T1000 (cell line): ENCODE data around the gene HACD1.
"Not testable (repeated sequence)": the region's sequence is repeated elsewhere in the genome, so short reads cannot be mapped to it uniquely, and the experiment has no call there.

Experiments
- DNase-seq: peaks from one replicate; lab custom pipeline; 2025; ENCODE audit warnings: mixed read lengths; lab: John Stamatoyannopoulos, UW

The HACD1 gene

DNA sequence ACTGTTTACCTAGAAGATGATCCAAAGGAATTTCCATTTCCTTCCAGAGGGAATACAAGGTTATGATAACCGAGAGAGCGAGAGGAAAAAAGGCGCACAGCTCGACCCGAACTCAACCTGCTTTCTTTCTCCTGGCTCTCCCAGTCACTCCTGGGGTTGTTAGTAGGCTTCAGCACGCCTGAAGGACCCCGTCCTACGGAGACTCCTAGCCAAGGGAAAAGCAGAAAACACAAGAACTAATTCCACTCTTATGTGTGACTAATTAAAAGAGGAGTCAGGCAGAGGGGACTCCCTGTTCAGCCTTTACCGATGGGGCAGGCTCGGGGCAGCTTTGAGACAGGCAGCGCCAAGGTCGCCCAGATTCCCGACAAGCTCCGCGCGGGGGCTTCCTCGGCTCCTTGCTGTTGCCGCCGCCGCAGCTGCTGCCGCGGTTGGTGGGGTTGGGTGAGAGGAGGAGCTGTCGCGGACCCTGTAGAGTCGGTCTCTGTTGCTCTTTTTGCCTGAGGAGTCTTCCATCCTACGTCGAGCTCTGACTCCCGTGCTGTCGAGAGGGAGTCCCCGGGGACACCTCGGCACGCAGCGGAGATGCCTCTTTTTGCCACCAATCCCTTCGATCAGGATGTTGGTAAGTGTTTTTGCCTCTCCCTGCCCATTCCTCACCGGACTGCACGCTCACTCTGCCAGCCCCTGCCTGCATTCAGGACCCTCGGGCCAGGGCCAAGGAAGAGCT is 26.7 kb upstream of the HACD1 start, which contains the start of gene STAM:
STAM (plus strand) TSS at position 397 of the 730 bp plus-strand sequence; CDS start at position 586, 189 bp downstream.
- DNase-seq, result peak; percentile 100

DNA sequence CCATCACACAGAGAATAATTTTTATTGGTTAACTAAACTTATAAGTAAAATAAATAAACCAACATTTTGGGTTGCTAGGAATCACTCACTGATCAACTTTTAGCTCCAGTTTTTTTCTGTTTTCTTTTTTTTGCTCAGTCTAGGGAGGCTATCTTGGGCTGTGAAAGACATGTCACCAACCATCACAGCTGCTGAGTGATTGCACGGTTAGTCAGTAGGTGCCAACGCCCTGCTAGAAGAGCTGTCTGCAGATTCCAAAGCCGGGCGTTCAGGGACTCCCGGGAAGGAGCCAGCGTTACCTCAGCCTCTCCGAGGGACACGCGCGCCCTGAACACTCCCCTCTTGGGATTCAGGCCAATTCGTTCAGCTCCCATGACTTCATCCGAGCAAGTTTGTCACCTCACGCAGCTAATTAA is 26.2 kb upstream of the HACD1 start:
- no peak for DNase-seq

DNA sequence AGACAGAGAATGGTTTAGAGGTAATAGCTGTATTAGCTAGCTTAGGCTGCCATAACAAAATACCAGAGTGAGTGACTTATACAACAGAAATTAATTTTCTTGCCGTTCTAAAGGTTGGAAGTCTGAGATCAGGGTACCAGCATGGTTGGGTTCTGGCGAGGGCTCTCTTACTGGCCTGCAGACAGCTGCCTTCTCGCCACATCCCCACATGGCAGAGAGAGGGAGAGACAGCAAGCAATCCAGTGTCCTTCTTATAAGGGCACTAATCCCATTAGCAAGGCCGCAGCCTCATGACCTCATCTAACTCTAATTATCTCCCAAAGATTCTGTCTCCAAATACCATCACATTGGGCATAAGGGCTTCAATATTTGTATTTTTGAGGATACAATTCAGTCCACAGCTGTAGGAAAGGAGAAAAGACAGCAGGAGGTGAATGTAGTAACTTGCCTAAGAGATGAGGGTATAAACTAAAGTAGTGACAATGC is 23.2 kb upstream of the HACD1 start:
- DNase-seq, result no peak

DNA sequence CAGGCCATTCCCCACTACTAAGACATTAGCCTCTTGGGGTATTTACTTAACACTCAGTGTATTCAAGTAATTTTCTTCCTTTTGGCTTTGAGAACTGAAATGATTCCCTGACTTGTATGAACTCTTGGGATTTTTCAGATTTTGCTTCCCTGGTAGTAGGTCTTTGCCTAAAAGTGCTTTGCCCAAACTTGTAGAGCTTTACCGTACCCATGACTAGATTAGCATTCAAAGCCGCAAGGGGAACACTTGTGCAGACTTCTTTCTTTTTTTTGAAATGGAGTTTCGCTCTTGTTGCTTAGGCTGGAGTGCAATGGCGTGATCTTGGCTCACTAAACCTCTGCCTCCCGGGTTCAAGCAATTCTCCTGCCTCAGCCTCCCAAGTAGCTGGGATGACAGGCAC is 20.7 kb upstream of the HACD1 start:
- DNase-seq, result no peak

DNA sequence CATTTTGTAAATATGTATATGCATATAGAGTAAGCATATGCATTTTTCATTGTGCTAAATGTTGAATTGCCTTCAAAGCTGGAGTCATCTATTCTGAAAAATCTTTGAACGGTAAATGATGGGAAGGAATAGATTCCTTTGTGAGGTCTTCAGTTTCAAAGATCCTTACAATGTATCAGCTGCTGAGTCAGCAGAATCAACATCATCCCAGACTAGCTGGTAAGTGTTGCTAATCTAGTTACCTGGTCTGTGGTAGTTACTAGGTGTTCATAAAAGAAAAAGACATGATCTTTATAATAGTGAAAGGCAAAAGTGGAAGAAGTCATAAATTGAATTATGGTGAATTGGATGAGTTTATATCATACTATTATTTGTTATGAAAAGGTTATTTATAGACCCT is 16.2 kb upstream of the HACD1 start:
- no peak for DNase-seq

DNA sequence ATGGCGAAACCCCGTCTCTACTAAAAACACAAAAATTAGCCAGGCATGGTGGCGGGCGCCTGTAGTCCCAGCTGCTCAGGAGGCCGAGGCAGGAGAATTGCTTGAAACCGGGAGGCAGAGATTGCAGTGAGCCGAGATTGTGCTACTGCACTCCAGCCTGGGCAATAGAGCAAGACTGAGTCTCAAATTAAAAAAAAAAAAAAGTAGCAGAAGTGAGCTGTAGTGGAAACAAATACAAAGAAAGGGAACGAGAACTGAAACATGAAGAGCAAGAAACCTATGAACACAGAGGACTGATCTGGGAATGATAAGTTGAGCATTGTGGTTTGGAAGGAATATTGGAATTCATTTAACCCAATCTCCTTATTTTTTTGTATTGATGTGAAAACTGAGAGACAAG is 15.4 kb upstream of the HACD1 start:
- DNase-seq, result not testable (repeated sequence)

DNA sequence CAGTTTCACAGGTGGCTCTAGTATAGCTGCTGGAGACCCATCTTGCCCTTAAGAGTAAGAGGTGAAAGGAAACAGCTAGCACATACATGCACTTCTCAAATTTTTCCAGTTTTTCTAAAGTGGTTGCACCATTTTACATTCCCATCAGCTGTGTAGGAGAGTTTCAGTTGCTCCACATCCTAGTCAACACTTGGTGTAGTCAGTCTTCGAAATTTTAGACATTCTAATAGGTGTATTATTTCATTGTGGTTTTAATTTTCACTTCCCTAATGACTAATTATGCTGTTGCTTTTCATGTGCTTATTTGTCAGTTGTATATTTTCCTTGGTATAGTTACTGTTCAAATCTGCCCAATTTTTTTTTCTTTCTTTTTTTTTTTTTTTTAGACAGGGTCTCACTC is 9.5 kb upstream of the HACD1 start:
- DNase-seq, result no peak

DNA sequence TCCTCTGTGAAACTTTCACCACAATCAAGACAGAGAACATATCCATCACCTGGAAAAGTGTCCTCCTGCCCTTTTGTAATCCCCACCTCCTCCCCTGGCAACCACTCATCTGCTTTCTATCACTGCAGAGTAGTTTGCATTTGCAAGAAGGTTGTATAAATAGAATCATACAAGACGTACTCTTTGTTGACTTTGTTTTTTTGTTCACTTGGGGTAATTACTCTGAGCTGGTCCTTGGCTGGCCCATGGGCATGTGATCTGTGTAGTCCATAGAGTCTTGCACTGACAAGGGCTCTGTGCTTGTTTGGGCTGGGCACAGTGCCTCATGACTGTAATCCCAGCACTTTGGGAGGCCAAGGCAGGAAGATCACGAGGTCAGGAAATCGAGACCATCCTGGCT is 7.8 kb upstream of the HACD1 start:
- no peak for DNase-seq

DNA sequence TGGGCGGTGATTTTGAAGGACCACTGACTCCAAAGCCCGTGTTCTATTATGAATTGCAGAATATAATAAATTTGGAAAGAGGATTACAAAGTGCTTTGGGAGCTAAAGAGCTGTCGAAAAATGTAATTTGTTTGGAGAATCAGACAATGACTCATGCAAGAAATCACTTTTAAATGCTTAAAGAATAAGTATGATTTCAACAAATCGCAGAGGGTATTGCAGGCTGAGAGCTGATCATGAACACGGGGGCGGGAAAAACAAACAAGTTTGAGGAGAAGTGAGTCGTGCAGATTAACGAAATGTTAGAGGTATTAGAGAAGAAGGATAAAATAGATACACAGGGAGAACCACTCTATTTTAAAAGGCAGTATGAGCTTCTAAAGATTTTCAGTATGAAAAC is 4.9 kb upstream of the HACD1 start:
- no peak for DNase-seq

DNA sequence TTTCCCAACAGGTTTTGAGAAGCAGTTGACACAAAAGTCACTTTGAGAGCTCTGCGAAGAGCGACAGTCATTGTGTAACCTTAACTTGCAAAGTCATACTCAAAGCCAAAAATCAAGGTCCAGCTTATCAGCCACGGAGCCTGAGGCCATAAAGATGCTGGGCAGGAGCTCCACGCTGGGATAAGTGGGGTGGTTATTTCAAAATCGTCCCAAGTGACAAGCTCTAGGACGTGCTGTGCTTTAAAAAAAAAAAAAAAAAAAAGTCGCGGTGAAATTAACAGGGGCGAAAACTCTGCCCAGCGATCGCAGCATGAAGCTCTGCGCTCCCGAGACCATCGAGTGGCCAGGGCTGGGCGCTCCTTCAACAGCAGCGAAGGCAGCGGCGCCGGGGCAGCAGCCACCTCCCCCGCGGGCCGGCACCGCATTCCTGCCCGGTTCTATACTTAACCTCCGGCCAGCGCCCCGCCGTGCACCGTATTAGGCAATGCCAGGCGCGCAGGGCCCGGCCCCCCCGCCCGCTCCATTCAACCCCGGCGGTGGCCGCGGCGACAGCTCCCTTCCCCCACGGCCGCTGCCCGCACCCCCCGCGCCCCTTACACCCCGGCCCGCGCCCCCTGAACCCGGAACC is 657 bp downstream of the HACD1 start:
- peak; percentile 97 for DNase-seq

DNA sequence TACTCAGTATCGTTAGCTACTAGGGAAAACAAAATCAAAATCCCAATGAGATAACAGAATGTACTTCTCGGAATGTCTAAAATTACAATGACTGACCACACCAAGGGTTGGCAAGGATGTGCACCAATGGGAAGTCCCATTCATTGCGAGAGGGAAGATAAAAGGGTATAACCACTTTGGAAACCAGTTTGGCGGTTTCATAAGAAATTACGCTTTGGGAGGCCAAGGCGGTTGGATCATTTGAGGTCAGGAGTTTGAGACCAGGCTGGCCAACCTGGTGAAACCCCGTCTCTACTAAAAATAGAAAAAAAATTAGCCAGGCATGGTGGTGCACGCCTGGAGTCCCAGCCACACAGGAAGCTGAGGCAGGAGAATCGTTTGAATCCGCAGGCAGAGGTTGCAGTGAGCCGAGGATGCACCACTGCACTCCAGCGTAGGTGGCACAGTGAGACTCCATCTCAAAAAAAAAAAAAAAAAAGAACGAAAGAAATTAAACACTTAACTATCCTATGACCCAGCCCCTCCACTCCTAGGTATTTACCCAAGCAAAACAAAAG is 7.6 kb downstream of the HACD1 start:
- no peak for DNase-seq

DNA sequence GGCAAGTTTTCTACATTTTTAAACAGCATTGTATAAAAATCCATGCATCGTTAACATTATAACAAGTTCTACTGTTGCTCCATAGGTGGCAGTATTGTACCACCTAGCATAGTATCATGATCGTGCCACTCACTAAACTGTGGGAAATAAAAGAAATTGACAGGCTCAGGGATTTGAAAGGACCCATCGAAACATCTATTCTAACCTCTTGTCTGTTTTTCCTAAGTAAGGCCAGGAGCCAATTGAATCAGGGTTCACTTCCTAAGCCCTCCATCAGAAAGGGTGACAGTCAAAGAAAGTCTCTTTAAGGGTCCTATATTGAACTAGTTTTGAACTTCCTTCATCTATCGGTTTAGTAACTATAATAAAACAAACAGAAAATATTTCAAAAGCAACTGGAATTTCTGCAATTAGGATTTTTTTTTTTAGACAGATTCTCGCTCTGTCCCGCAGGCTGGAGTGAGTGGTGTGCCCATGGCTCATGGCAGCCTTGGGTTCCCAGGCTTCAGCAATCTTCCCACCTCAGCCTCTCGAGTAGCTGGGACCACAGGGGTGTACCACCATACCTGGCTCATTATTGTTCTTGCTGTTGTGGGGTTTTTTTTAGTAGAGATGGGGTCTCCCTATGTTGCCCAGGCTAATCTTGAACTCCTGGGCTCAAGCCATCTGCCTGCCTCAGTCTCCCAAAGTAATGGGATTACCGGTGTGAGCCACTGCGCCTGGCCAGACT is 9.4 kb downstream of the HACD1 start:
- peak; percentile 76 for DNase-seq

DNA sequence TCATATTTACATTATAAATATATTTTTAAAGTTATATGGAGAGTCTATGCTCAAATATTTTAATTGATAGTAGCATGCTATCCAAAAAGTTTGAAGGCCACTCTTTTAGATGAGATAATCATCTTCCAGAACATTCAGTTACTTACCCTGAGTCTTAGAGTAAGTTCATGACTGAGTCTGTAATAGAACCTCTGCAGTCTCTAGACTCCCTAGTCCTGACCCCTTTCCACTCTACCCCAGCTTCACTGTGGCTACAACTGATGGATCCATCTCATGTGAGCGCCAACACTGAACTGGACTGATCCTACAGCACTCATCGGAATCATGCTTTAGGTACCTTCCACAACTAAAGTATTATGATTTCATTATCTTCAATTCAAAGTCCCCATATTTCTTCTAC is 10.1 kb downstream of the HACD1 start:
- DNase-seq, result no peak

DNA sequence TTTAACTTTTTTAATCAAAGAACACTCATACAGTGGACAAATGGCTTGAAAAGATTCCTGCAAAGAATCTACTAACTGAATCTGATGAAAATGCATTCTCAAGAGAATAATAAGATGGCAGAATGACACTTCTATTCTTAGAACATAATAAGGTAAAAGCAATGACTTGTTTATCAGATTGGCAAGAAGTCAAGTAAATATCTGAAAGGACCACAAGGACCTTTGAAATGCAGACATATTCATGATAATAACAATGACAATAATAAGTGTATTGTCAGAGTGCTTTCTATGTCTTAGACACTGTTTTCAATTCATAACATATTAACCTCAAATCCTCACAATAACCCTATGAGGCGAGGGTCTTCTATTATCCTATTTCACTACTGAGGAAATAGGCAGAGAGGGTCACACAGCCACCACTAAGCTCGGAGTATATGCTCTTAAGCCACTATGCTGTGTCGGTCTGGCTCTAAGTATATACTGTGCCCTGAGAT is 10.6 kb downstream of the HACD1 start:
- DNase-seq, result no peak

DNA sequence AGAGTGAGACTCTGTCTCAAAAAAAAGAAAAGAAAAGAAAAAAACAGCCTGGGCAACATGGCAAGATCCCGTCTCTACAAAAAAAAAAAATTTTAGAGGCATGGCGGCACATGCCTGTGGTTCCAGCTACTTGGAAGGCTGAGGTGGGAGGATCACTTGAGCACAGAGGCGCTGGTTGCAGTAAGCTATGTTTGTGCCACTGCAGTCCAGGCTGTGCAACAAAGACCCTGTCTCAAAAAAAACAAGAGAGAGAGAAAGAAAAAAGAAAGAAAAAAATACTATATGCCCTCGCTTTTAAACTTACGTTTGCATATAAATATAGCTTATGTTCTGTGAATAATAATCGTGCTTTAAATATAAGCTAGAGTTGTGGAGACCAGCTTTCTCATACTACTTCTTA is 11.2 kb downstream of the HACD1 start:
- no peak for DNase-seq

DNA sequence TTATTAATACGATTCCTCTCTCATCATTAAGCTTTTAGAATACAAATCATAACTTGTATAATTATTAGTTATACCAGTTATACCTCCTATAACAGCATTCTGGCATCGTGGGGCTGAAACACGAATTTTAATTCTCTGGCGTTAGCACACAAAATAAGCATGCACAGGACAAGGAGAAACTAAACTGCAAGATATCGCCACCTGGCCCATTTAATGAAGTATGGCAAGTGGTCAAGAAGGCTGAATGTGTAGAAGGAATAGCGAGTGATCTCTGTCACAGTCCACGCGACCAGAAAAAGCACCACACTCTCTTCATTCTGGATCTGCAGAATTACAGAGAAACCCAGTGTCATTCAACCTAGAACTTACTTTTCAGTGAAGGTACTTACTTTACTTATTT is 18.1 kb downstream of the HACD1 start:
- no peak for DNase-seq

DNA sequence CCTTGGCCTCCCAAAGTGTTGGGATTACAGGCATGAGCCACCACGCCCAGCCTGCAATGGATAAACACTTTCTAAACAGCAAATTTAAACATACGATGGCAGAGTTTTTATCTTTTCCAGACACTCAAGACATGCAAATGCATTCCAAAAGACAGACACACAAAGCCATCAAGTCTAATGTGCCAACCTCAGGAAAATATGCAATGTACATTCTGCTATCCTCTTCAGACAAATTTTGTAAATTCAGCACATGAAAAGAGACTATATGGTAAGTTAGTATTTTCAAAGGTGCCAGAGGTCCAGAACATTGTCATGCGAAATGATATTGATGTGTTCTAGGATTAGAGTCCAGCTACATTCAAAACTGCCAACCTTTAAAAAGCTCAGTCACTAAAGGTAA is 19.8 kb downstream of the HACD1 start:
- no peak for DNase-seq

DNA sequence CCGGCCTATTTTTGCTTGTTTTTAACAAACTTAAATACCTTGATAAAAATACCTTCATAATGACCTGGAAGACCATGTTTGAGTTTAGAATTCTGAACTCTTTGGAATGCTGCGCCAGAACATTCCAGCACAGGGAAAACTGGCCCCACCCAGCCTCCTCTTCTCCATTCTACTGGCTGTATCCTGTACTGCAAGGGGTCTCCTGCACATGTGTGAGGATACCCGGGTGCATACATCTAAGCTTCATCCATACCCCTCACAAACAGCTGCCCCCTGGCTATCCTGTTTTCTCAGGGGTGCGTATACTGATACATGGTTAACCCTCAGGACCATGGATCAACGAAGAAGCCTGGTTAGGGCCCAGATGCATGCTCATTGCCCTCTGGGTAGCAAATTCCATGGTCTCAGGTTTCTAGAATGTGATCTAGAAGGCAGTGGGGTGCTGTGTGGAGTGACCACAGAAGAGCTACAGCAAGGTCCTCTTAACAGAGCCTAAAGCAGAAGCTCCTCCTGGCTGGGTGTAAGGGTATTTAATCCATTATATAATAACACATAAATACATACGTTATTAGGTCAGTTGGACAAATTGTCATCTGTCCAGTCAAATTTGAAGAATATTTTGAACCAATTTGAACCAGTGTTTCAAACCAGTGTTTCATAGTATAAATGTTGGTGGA is 26.1 kb downstream of the HACD1 start:
- DNase-seq, result no peak

DNA sequence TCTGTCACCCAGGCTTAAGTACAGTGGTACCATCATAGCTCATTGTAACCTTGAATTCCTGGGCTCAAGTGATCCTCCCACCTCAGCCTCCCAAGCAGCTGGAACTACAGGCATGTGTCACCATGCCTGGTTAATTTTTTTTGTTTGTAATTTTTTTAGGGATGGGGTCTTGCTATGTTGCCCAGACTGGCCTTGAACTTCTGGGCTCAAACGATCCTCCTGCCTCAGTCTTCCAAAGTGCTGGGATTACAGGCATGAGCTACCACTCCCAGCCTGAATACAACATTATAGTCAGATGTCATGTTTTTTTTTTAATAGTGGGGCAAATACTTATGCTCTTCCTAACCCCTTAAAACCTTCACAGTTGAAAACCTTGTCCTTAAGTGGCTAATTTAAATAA is 27.9 kb downstream of the HACD1 start:
- DNase-seq, result not testable (repeated sequence)

DNA sequence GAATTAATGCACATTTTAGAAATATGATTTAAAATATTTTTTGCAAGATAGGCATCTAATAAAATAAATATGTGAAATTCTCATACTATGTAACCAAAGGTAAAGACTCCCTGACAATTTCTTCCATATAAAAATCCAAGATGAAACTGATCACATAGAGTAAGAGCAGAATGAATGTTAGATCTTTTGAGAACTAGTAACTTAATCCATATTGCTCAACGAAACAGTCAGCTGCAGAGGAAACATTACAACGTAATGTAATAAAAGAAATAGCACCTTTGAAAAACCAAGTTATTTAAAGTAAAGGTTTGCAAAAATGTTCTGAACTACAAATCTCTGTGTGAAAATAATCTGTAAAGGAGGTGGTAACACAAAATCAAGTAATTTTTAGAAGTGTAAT is 28.8 kb downstream of the HACD1 start:
- DNase-seq, result no peak

DNA sequence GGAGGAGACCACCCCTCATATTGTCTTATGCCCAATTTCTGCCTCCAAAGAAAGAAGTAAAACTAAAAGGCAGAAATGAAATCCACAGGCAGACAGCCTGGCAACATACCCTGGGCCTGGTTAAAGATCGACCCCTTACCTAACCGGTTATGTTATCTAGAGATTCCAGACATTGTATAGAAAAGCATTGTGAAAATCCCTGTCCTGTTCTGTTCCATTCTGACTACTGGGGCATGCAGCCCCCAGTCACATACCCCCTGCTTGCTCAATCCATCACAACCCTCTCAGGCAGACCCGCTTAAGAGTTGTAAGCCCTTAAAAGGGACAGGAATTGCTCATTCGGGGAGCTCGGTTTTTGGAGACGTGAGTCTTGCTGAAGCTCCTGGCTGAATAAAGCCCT is 29.9 kb downstream of the HACD1 start:
- not testable (repeated sequence) for DNase-seq

DNA sequence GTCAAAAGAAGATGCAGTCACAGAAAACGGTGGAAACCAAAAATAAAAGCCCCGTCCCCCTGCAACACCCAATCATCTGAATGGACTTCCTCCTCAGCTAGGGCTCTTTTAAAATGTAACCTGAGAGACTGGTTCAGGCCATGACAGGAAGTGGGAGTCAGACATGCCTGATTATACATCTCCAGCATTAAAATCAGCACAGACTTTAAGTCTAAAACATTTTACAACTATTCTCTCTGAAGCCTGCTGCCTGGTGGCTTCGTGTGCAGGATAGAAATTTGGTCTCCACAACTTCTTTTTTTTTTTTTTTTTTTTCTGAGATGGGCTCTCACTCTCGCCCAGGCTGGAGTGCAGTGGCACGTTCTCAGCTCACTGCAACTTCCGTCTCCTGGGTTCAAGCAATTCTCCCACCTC is 30.3 kb downstream of the HACD1 start:
- no peak for DNase-seq
